COR-L47 (cell line): Measurements from ENCODE around the gene ASF1B.
"Not testable (repeated sequence)": the region's sequence is repeated elsewhere in the genome, so short reads cannot be mapped to it uniquely, and the experiment has no call there.

Experiments
- DNase-seq: peaks from one replicate; lab custom pipeline; 2025; lab: John Stamatoyannopoulos, UW

The ASF1B gene

GRCh38 chr19:14159059-14159458, 22.7 kb upstream of the ASF1B start:
- no peak for DNase-seq

- DNase-seq, result no peak
Observed at GRCh38 chr19:14158276-14159023, 22.1 kb upstream of the ASF1B start.

GRCh38 chr19:14156971-14157717, 20.8 kb upstream of the ASF1B start:
- DNase-seq, result no peak

- DNase-seq, result no peak
Observed at GRCh38 chr19:14156122-14156521, 19.7 kb upstream of the ASF1B start.

- DNase-seq, result no peak
Observed at GRCh38 chr19:14155371-14155770, 19.0 kb upstream of the ASF1B start.

GRCh38 chr19:14152713-14153112, 16.3 kb upstream of the ASF1B start:
- DNase-seq, result no peak

- DNase-seq, result no peak
Observed at GRCh38 chr19:14150770-14151661, 14.6 kb upstream of the ASF1B start.

- no peak for DNase-seq
Observed at GRCh38 chr19:14150041-14150769, 13.8 kb upstream of the ASF1B start.

- no peak for DNase-seq
Observed at GRCh38 chr19:14149509-14149994, 13.2 kb upstream of the ASF1B start.

- no peak for DNase-seq
Observed at GRCh38 chr19:14148751-14149410, 12.5 kb upstream of the ASF1B start.

- peak; percentile 50 for DNase-seq
Observed at GRCh38 chr19:14147797-14148605, 11.6 kb upstream of the ASF1B start.

- DNase-seq, result no peak
Observed at GRCh38 chr19:14146789-14147216, 10.4 kb upstream of the ASF1B start.

GRCh38 chr19:14146169-14146568, 9.8 kb upstream of the ASF1B start:
- not testable (repeated sequence) for DNase-seq

GRCh38 chr19:14145381-14145780, 9.0 kb upstream of the ASF1B start:
- DNase-seq, result no peak

- DNase-seq, result no peak
Observed at GRCh38 chr19:14142262-14143190, 6.1 kb upstream of the ASF1B start.

GRCh38 chr19:14141041-14141440, 4.7 kb upstream of the ASF1B start:
- DNase-seq, result no peak

- DNase-seq, result no peak
Observed at GRCh38 chr19:14139944-14140343, 3.6 kb upstream of the ASF1B start.

GRCh38 chr19:14138576-14139265, 2.3 kb upstream of the ASF1B start:
- DNase-seq, result no peak
